Activated CD4-positive, alpha-beta memory T cell treated with anti-CD3 and anti-CD28 coated beads, Interleukin-2, amount 10 ng/mL, durations not matched to agents 7 days and 5 days (primary cell): ENCODE measurements around the gene ANGEL1. TPM values are rescaled to one million over a fixed set of nuclear protein-coding genes. Genes with fewer than 3 reads are reported as not detected.
A peak's percentile ranks its signal among the peaks of the same experiment; 100 is the strongest.

ENCODE experiments used
- CTCF ChIA-PET: fragments of 350-600 bp; sonication (Branson Sonifier 250); formaldehyde crosslinking; loops from one replicate; lab custom pipeline; 2021; ENCODE audit warnings: antibody characterized with exemption, inconsistent platforms; lab: Charles Lee
- POLR2A ChIA-PET: fragments of 350-600 bp; sonication (Branson Sonifier 250); formaldehyde crosslinking; loops from one replicate; lab custom pipeline; 2021; ENCODE audit warnings: antibody characterized with exemption; lab: Charles Lee
- DNase-seq: peaks from one replicate; pipeline ENCODE4 v3.0.0-alpha.2; 2020
- H3K27ac Mint-ChIP-seq: one replicate; pipeline ENCODE4 v1.8.0; 2021; ENCODE audit warnings: mild to moderate bottlenecking, mixed read lengths
- H3K27me3 Mint-ChIP-seq: one replicate; pipeline ENCODE4 v1.8.0; 2021; ENCODE audit warnings: mixed read lengths
- H3K36me3 Mint-ChIP-seq: one replicate; pipeline ENCODE4 v1.8.0; 2021; ENCODE audit warnings: low read depth, mixed read lengths
- H3K4me1 Mint-ChIP-seq: one replicate; pipeline ENCODE4 v1.8.0; 2021; ENCODE audit warnings: mixed read lengths
- H3K4me3 Mint-ChIP-seq: one replicate; pipeline ENCODE4 v1.8.0; 2021; ENCODE audit warnings: mild to moderate bottlenecking, mixed read lengths
- H3K9me3 Mint-ChIP-seq: one replicate; pipeline ENCODE4 v1.8.0; 2021; ENCODE audit warnings: mixed read lengths
- total RNA-seq, 2 experiments: library from RNA; stranded (reverse); gene quantifications; one replicate each; pipeline ENCODE4 v1.2.3, GENCODE V29; 2021

The ANGEL1 gene
- 10 to 100 TPM in 1 of 2 experiments, 1 to 10 TPM in 1; 9.9 to 11.0 TPM for total RNA-seq

DNA sequence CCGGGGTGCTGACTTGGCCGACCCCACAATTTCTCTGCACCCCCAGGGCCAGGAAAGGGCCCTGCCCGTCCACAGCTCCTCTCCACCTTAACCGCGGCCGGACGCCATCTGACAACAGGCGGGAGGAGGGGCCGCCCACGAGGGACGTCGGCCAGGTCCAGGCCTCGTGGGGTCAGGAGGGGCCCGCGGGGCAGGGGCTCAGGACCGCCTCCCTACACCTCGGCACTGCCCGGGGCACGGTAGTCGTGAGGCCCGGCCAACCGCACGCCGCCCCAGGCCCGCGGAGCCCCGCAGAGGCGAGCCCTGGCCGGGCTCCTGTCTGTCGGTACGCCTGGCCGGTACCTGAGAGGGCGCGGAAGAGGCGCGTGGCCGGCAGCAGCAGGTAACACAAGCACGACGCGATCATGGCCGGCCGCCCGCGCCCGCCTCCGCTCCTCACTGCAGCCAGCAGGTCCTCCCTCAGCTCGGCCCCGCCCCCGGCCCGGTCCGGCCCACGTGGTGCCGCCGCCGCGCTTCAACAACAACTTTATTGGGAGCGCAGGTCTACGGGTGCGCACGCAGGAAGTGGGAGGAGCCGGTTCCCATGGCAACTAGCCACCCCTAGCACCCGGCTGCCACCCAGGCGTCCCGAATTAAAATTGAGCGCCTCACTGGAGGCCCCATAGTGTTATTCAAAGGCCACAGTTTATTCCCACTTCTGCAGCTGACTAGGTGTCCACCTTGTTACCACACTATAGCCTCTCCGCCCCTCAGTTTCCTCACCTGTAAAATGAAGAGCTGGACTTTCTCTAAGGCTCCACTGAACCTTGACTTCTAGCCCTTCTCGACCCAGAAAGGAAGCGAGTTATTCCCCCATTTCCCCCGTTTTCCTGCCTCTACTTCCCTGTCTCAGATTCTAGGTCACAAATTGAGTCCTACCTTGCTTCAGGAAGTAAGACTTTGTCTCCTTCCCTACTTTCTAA, at the start of gene ANGEL1:
Gene ANGEL1 (minus strand): TSS at position 461 of the 962 bp plus-strand sequence. CDS start 55 bp downstream, at position 406.
- Mint-ChIP-seq H3K4me3 (peak within 1 kb of the TSS; percentile 90), H3K4me1 (peaks cover 25% of the 10 kb centered on the region), H3K27me3 (no peaks in the 10 kb centered on the region), H3K27ac (peak within 1 kb of the TSS; percentile 73), H3K36me3 (peaks cover 4% of the 10 kb centered on the region), H3K9me3 (no peaks in the 10 kb centered on the region)
- CTCF ChIA-PET: interaction anchor here (0.6 to 3.3 kb wide), 9 partner anchors 28 to 339 kb away, joined by 3 to 31 read pairs (median 4); partner anchors contain the start of gene CIPC
- DNase-seq: peak; percentile 98
- POLR2A ChIA-PET: interaction anchor here (0.6 to 2.5 kb wide), 11 partner anchors 24 to 307 kb away, joined by 3 to 9 read pairs (median 4); partner anchors contain the start of gene VASH1

GRCh38 chr14:76861574-76862255, 49.0 kb upstream of the ANGEL1 start:
- no peaks in the 10 kb centered on the region for H3K36me3 Mint-ChIP-seq
- peaks cover 28% of the 10 kb centered on the region for H3K27me3 Mint-ChIP-seq
- H3K4me3 Mint-ChIP-seq: no peak overlapping the region
- POLR2A ChIA-PET: no interaction called here
- no peaks in the 10 kb centered on the region for H3K9me3 Mint-ChIP-seq
- no peak overlapping the region for H3K27ac Mint-ChIP-seq
- DNase-seq: no peak
- CTCF ChIA-PET: interaction anchor here (0.6 to 2.5 kb wide), 2 partner anchors 14 to 205 kb away, joined by 3 to 13 read pairs; no protein-coding TSS in a partner anchor
- H3K4me1 Mint-ChIP-seq: peaks cover 10% of the 10 kb centered on the region

DNA sequence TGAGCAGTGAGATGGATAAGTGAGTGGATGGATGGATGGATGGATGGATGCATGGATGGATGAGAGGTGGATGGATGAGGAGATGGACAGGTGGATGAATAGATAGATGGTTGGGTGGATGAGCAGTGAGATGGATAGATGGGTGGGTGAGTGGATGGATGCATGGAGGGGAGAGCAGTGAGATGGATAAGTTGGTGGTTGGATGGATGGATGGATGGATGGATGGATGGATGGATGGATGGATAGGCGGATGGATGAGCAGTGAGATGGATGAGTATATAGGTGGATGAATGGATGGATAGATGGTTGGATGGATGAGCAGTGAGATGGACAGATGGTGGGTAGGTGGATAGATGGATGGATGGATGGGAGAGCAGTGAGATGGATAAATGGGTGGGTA, 44.1 kb upstream of the ANGEL1 start:
- ChIA-PET CTCF (interaction anchor here (1.0 to 1.9 kb wide), 2 partner anchors 19 to 212 kb away, joined by 3 to 5 read pairs; no protein-coding TSS in a partner anchor), POLR2A (no interaction called here)
- H3K36me3 Mint-ChIP-seq: no peaks in the 10 kb centered on the region
- no peak overlapping the region for H3K4me3 Mint-ChIP-seq
- no peaks in the 10 kb centered on the region for H3K9me3 Mint-ChIP-seq
- no peak overlapping the region for H3K27ac Mint-ChIP-seq
- DNase-seq: no peak
- H3K4me1 Mint-ChIP-seq: no peaks in the 10 kb centered on the region
- H3K27me3 Mint-ChIP-seq: peaks cover 32% of the 10 kb centered on the region

DNA sequence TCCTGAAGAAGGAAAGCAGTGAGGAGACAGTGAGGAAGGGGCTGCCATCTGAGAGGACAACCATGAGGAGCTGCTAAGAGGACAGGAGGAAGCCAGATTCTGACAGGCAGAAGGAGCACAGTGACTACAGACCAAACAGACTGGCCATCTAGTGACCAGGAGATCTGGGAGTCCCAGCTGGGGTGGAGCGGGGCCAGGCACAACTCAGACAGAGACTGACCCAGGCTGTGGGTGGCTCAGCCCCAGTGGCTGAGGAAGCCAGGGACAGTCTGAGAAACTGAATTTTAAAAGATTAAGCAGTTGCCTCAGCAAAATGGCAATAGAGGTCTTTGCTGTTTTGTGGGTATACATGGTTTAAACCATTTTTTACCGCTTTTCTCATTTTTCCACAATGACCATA, 42.4 kb upstream of the ANGEL1 start:
- no peaks in the 10 kb centered on the region for H3K36me3 Mint-ChIP-seq

GRCh38 chr14:76848879-76849278, 36.2 kb upstream of the ANGEL1 start:
- Mint-ChIP-seq H3K4me1 (peaks cover 9% of the 10 kb centered on the region), H3K27ac (no peak overlapping the region), H3K4me3 (no peak overlapping the region), H3K9me3 (no peaks in the 10 kb centered on the region), H3K27me3 (peaks cover 13% of the 10 kb centered on the region), H3K36me3 (peaks cover 3% of the 10 kb centered on the region)
- DNase-seq: no peak
- ChIA-PET CTCF (interaction anchor here (1.1 to 1.7 kb wide), 2 partner anchors 24 to 220 kb away, joined by 3 read pairs; no protein-coding TSS in a partner anchor), POLR2A (no interaction called here)

More for the DNA sequence above, 42.4 kb upstream of the ANGEL1 start:
- ChIA-PET CTCF (interaction anchor here (1.2 kb wide), 1 partner anchor 18 kb away, joined by 3 read pairs; no protein-coding TSS in a partner anchor), POLR2A (no interaction called here)
- Mint-ChIP-seq H3K27ac (no peak overlapping the region), H3K4me3 (no peak overlapping the region), H3K9me3 (no peaks in the 10 kb centered on the region), H3K27me3 (peaks cover 24% of the 10 kb centered on the region), H3K4me1 (no peaks in the 10 kb centered on the region)
- no peak for DNase-seq

- CTCF ChIA-PET: interaction anchor here (1.2 kb wide), 1 partner anchor 224 kb away, joined by 4 read pairs; no protein-coding TSS in a partner anchor
- no peak for DNase-seq
- Mint-ChIP-seq H3K27me3 (peaks cover 21% of the 10 kb centered on the region), H3K4me1 (peaks cover 9% of the 10 kb centered on the region), H3K9me3 (no peaks in the 10 kb centered on the region), H3K27ac (no peak overlapping the region), H3K36me3 (peaks cover 3% of the 10 kb centered on the region), H3K4me3 (no peak overlapping the region)
- POLR2A ChIA-PET: no interaction called here
Measured at GRCh38 chr14:76846331-76847047, 33.8 kb upstream of the ANGEL1 start.

- ChIA-PET POLR2A (no interaction called here), CTCF (interaction anchor here (0.8 to 1.0 kb wide), 2 partner anchors 33 to 227 kb away, joined by 3 to 4 read pairs; no protein-coding TSS in a partner anchor)
- DNase-seq: peak; percentile 74
- Mint-ChIP-seq H3K4me3 (no peak overlapping the region), H3K27ac (peak overlapping the region; percentile 56), H3K9me3 (no peaks in the 10 kb centered on the region), H3K36me3 (peaks cover 3% of the 10 kb centered on the region), H3K4me1 (peaks cover 9% of the 10 kb centered on the region), H3K27me3 (peaks cover 26% of the 10 kb centered on the region)
Measured at GRCh38 chr14:76844223-76844622, 31.5 kb upstream of the ANGEL1 start.

DNA sequence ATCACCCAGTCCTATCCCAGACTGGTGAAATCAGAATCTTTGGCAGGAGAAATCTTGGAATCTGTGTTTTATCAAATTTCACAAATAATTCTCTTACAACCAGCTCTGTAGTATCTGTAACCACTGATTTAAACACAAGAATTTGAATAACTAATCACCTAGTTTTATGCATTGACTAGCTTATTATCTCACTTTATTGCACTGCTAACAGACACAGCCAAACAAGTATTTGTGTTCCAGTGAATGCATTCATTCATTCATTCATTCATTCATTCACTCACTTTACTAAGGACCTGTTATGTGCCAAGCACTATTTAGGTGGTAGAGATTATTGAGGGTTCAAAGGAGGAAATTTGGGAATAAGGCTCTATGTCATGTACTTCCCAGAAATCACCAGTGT, 29.7 kb upstream of the ANGEL1 start:
- H3K27me3 Mint-ChIP-seq: peaks cover 35% of the 10 kb centered on the region
- DNase-seq: no peak
- H3K36me3 Mint-ChIP-seq: peaks cover 3% of the 10 kb centered on the region
- no peaks in the 10 kb centered on the region for H3K9me3 Mint-ChIP-seq
- no peak overlapping the region for H3K27ac Mint-ChIP-seq
- no peak overlapping the region for H3K4me3 Mint-ChIP-seq
- ChIA-PET POLR2A (no interaction called here), CTCF (no interaction called here)
- H3K4me1 Mint-ChIP-seq: peaks cover 9% of the 10 kb centered on the region

DNA sequence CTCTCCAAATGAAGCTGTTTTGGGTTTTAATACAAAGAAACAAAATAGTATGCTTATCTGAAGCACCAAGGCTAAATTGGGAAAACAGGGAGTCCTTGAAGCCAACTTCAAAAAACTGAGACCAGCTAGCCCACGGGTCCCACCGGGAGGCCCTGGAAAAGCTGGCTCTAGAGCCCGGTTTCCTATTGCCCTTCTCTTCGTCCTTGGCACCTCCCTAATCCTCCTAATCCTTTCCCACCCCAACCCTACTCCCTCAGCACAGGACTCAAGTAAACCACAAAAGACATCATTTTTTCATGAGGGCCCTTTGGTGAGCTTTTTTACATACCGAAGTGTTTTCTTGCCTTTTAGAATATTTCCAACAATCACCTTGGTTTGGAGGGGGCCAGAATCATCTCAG, 24.8 kb upstream of the ANGEL1 start:
- POLR2A ChIA-PET: no interaction called here
- H3K4me3 Mint-ChIP-seq: no peak overlapping the region

DNA sequence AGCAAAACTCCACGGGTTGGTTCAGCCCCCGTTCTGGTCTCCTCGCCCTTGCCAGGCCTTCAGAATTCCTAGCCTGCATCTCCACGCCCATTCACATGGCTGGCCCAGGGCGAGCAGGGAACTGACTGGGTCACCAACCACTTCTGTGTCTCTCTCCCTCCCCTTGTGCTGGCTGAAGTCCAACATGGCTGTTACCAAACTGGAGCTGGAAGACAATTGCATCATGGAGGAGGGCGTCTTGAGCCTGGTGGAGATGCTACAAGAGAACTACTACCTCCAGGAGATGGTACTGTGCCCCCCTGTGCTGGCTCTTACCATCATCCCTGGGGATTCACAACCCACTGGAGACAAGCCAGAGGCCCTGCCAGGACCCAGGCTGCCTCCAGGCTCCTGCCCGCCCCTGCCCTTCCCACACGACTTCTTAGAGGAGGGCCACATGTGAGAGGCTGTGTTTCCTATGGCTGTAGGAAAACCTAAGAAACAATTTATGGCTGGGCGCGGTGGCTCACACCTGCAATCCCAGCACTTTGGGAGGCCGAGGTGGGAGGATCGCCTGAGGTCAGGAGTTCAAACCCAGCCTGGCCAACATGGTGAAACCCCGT, 23.4 kb upstream of the ANGEL1 start:
- ChIA-PET POLR2A (no interaction called here), CTCF (no interaction called here)
- H3K27ac Mint-ChIP-seq: no peak overlapping the region
- H3K27me3 Mint-ChIP-seq: peaks cover 19% of the 10 kb centered on the region
- H3K9me3 Mint-ChIP-seq: no peaks in the 10 kb centered on the region
- no peaks in the 10 kb centered on the region for H3K4me1 Mint-ChIP-seq
- no peak for DNase-seq
- H3K36me3 Mint-ChIP-seq: no peaks in the 10 kb centered on the region
- H3K4me3 Mint-ChIP-seq: no peak overlapping the region

More for the DNA sequence above, 24.8 kb upstream of the ANGEL1 start:
- peaks cover 24% of the 10 kb centered on the region for H3K27me3 Mint-ChIP-seq
- H3K4me1 Mint-ChIP-seq: no peaks in the 10 kb centered on the region
- no peak for DNase-seq
- H3K9me3 Mint-ChIP-seq: no peaks in the 10 kb centered on the region
- no peaks in the 10 kb centered on the region for H3K36me3 Mint-ChIP-seq
- CTCF ChIA-PET: interaction anchor here (1.1 kb wide), 1 partner anchor 27 kb away, joined by 3 read pairs; no protein-coding TSS in a partner anchor
- H3K27ac Mint-ChIP-seq: no peak overlapping the region

DNA sequence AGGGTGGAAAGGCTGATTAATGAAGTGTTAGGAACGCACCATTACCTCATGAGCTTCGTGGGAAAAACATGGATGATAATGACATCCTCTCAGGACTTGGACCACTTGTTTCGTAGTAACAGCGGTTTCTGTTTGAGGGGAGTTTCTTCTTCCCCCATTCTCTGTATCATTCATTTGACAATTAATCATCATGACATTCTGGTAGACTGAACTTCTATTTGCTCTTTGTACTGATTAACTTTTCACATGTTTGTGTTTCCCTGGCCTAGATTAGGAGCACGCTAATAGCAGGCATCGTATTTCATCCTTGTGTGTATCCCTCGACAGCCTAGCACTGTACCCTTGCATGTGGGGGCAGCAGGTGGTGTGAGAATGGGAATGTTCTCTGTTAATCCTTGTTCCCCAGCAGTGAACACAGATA, 21.6 kb upstream of the ANGEL1 start:
- no peaks in the 10 kb centered on the region for H3K36me3 Mint-ChIP-seq
- H3K27me3 Mint-ChIP-seq: peaks cover 15% of the 10 kb centered on the region
- POLR2A ChIA-PET: no interaction called here
- H3K9me3 Mint-ChIP-seq: no peaks in the 10 kb centered on the region
- no peak for DNase-seq
- no peaks in the 10 kb centered on the region for H3K4me1 Mint-ChIP-seq
- CTCF ChIA-PET: no interaction called here
- H3K4me3 Mint-ChIP-seq: no peak overlapping the region
- H3K27ac Mint-ChIP-seq: no peak overlapping the region

DNA sequence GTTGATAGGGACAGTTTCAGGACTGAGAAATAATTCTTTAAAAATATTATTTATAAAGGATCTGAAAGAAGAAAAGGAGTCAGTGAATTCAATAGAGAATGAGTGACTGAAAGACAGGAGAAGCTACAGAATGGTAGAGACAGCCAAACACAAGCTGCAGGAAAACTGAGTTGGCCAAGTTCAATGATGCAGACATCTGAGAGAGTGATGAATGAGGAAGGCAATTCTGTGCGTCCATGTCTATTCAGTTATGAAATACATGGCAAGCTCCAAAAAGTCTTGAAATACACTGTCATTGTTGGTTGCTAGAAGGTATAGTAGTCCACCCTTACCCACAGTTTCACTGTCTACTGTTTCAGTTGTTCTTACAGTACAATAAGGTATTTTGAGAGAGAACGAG, 20.3 kb upstream of the ANGEL1 start:
- no peak overlapping the region for H3K27ac Mint-ChIP-seq
- DNase-seq: no peak
- H3K4me3 Mint-ChIP-seq: no peak overlapping the region
- no peaks in the 10 kb centered on the region for H3K9me3 Mint-ChIP-seq
- H3K4me1 Mint-ChIP-seq: no peaks in the 10 kb centered on the region
- ChIA-PET CTCF (interaction anchor here (0.6 kb wide), 1 partner anchor 123 kb away, joined by 3 read pairs; no protein-coding TSS in a partner anchor), POLR2A (no interaction called here)
- no peaks in the 10 kb centered on the region for H3K36me3 Mint-ChIP-seq
- H3K27me3 Mint-ChIP-seq: peaks cover 9% of the 10 kb centered on the region
